ENCODE results near the gene STXBP5L.

The STXBP5L gene

GRCh38 chr3:120956143-120956542 is 48.1 kb downstream of the STXBP5L start:
- H3K27ac ChIP-seq: no peak overlapping the region
- no peaks in the 10 kb centered on the region for H3K36me3 ChIP-seq
- TF ChIP-seq, protein P1, sequence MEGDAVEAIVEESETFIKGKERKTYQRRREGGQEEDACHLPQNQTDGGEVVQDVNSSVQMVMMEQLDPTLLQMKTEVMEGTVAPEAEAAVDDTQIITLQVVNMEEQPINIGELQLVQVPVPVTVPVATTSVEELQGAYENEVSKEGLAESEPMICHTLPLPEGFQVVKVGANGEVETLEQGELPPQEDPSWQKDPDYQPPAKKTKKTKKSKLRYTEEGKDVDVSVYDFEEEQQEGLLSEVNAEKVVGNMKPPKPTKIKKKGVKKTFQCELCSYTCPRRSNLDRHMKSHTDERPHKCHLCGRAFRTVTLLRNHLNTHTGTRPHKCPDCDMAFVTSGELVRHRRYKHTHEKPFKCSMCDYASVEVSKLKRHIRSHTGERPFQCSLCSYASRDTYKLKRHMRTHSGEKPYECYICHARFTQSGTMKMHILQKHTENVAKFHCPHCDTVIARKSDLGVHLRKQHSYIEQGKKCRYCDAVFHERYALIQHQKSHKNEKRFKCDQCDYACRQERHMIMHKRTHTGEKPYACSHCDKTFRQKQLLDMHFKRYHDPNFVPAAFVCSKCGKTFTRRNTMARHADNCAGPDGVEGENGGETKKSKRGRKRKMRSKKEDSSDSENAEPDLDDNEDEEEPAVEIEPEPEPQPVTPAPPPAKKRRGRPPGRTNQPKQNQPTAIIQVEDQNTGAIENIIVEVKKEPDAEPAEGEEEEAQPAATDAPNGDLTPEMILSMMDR (IDR thresholded peaks at IDR 0.05): no peak
- H3K4me1 ChIP-seq (ENCODE audit: control insufficient read depth in 1 of 2, insufficient read depth in 1 of 2, low read depth in 1 of 2, low read length in 1 of 2): no peaks in the 10 kb centered on the region
- H3K9me3 ChIP-seq: no peaks in the 10 kb centered on the region
- no peaks in the 10 kb centered on the region for H3K27me3 ChIP-seq
- H3K4me3 ChIP-seq (ENCODE audit: low read depth in 1 of 2, low read length in 1 of 2): no peak overlapping the region

GRCh38 chr3:120982608-120983320 is 74.8 kb downstream of the STXBP5L start:
- Histone ChIP-seq H3K36me3 (no peaks in the 10 kb centered on the region), H3K27me3 (no peaks in the 10 kb centered on the region), H3K4me3 (ENCODE audit: low read depth in 1 of 2, low read length in 1 of 2) (no peak overlapping the region), H3K4me1 (ENCODE audit: control insufficient read depth in 1 of 2, insufficient read depth in 1 of 2, low read depth in 1 of 2, low read length in 1 of 2) (no peaks in the 10 kb centered on the region), H3K9me3 (peaks cover 4% of the 10 kb centered on the region), H3K27ac (no peak overlapping the region)
- TF ChIP-seq, protein P1 (IDR thresholded peaks at IDR 0.05): no peak

- H3K4me1 ChIP-seq (ENCODE audit: control insufficient read depth in 1 of 2, insufficient read depth in 1 of 2, low read depth in 1 of 2, low read length in 1 of 2): no peaks in the 10 kb centered on the region
- peaks cover 4% of the 10 kb centered on the region for H3K9me3 ChIP-seq
- H3K4me3 ChIP-seq (ENCODE audit: low read depth in 1 of 2, low read length in 1 of 2): no peak overlapping the region
- TF ChIP-seq, protein P1 (IDR thresholded peaks at IDR 0.05): no peak
- no peak overlapping the region for H3K27ac ChIP-seq
- H3K27me3 ChIP-seq: no peaks in the 10 kb centered on the region
- no peaks in the 10 kb centered on the region for H3K36me3 ChIP-seq
Observed at GRCh38 chr3:120983321-120983665, 75.3 kb downstream of the STXBP5L start.

GRCh38 chr3:120983841-120984240 is 75.8 kb downstream of the STXBP5L start:
- Histone ChIP-seq H3K4me3 (ENCODE audit: low read depth in 1 of 2, low read length in 1 of 2) (no peak overlapping the region), H3K4me1 (ENCODE audit: control insufficient read depth in 1 of 2, insufficient read depth in 1 of 2, low read depth in 1 of 2, low read length in 1 of 2) (no peaks in the 10 kb centered on the region), H3K27ac (no peak overlapping the region), H3K36me3 (no peaks in the 10 kb centered on the region), H3K9me3 (peaks cover 4% of the 10 kb centered on the region), H3K27me3 (no peaks in the 10 kb centered on the region)
- TF ChIP-seq, protein P1 (IDR thresholded peaks at IDR 0.05): no peak

DNA sequence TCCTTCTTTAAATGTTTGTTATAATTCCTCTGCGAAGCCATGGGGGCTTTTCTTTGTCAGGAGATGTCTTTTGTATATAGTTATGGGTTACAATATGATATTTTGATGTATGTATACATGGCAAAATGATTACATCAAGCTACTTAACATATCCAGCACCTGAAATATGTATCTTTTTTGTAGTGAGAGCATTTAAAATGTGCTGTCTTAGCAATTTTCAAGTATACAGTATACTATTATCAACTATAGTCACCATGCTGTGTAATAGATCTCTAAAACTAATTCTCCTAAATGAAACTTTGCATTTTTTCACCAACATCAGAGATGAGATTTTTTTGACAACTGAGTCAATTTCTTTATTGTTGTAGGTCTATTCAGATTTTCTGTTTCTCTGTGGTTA is 77.2 kb downstream of the STXBP5L start:
- TF ChIP-seq, protein P1 (IDR thresholded peaks at IDR 0.05): no peak

More for the DNA sequence above, 77.2 kb downstream of the STXBP5L start:
- no peaks in the 10 kb centered on the region for H3K36me3 ChIP-seq
- H3K9me3 ChIP-seq: peaks cover 4% of the 10 kb centered on the region
- no peaks in the 10 kb centered on the region for H3K4me1 ChIP-seq (ENCODE audit: control insufficient read depth in 1 of 2, insufficient read depth in 1 of 2, low read depth in 1 of 2, low read length in 1 of 2)
- H3K4me3 ChIP-seq (ENCODE audit: low read depth in 1 of 2, low read length in 1 of 2): no peak overlapping the region
- H3K27me3 ChIP-seq: no peaks in the 10 kb centered on the region
- no peak overlapping the region for H3K27ac ChIP-seq

Measured in neutrophil (primary cell).